ENCODE data around the gene TBX4. TPM values are rescaled to one million over a fixed set of nuclear protein-coding genes. Genes with fewer than 3 reads are reported as not detected.
"Not testable (repeated sequence)": the region's sequence is repeated elsewhere in the genome, so short reads cannot be mapped to it uniquely, and the experiment has no call there.

TBX4 gene
- total RNA-seq, 1 experiment from 2014 or later = not detected

- no peak for DNase-seq (ENCODE audit: low read depth)
Observed at GRCh38 chr17:61480414-61480807, 28.2 kb downstream of the TBX4 start.

- no peak for DNase-seq (ENCODE audit: low read depth)
Observed at GRCh38 chr17:61481421-61481820, 29.2 kb downstream of the TBX4 start.

GRCh38 chr17:61482467-61482866, 30.2 kb downstream of the TBX4 start:
- no peak for DNase-seq (ENCODE audit: low read depth)

- no peak for DNase-seq (ENCODE audit: low read depth)
Observed at GRCh38 chr17:61483778-61484116, 31.5 kb downstream of the TBX4 start.

GRCh38 chr17:61484174-61484573, 32.0 kb downstream of the TBX4 start:
- no peak for DNase-seq (ENCODE audit: low read depth)

GRCh38 chr17:61485067-61485775, 33.0 kb downstream of the TBX4 start:
- no peak for DNase-seq (ENCODE audit: low read depth)

- no peak for DNase-seq (ENCODE audit: low read depth)
Observed at GRCh38 chr17:61486135-61487120, 34.2 kb downstream of the TBX4 start.

GRCh38 chr17:61487161-61487988, 35.2 kb downstream of the TBX4 start:
- DNase-seq (ENCODE audit: low read depth) = no peak

GRCh38 chr17:61487989-61488595, 35.9 kb downstream of the TBX4 start:
- no peak for DNase-seq (ENCODE audit: low read depth)

GRCh38 chr17:61488878-61489718, 36.9 kb downstream of the TBX4 start:
- no peak for DNase-seq (ENCODE audit: low read depth)

GRCh38 chr17:61489719-61490490, 37.7 kb downstream of the TBX4 start:
- no peak for DNase-seq (ENCODE audit: low read depth)

- peak; percentile 45 for DNase-seq (ENCODE audit: low read depth)
Observed at GRCh38 chr17:61490540-61490975, 38.3 kb downstream of the TBX4 start.

GRCh38 chr17:61491981-61492380, 39.8 kb downstream of the TBX4 start:
- DNase-seq (ENCODE audit: low read depth) = no peak

- no peak for DNase-seq (ENCODE audit: low read depth)
Observed at GRCh38 chr17:61492759-61493526, 40.7 kb downstream of the TBX4 start.

GRCh38 chr17:61493830-61494324, 41.7 kb downstream of the TBX4 start:
- not testable (repeated sequence) for DNase-seq (ENCODE audit: low read depth)

- DNase-seq (ENCODE audit: low read depth) = no peak
Observed at GRCh38 chr17:61494325-61495160, 42.3 kb downstream of the TBX4 start.

GRCh38 chr17:61495161-61495857, 43.1 kb downstream of the TBX4 start:
- DNase-seq (ENCODE audit: low read depth) = peak; percentile 95

Data from LHCN-M2 (cell line).